ENCODE measurements around the gene IFITM5. TPM values are rescaled to one million over a fixed set of nuclear protein-coding genes. Genes with fewer than 3 reads are reported as not detected.
"Not testable (repeated sequence)": the region's sequence is repeated elsewhere in the genome, so short reads cannot be mapped to it uniquely, and the experiment has no call there.

Gene IFITM5
- total RNA-seq, 1 experiment from 2014 or later, result not detected

- in situ Hi-C loops (cut with HindIII; ENCODE audit: low pct_unique_long_range_greater_than_20kb, low sequenced_read_pairs), result no loop called here
- no peak for DNase-seq (ENCODE audit: low read depth)
Measured at GRCh38 chr11:289398-289711, 10.0 kb downstream of the IFITM5 start.

- in situ Hi-C loops (cut with HindIII; ENCODE audit: low pct_unique_long_range_greater_than_20kb, low sequenced_read_pairs), result no loop called here
- DNase-seq (ENCODE audit: low read depth), result no peak
Measured at GRCh38 chr11:288478-289397, 10.6 kb downstream of the IFITM5 start, which contains the start of gene PGGHG. Gene PGGHG (plus strand): TSS chr11:289126. CDS start chr11:289817, 691 bp downstream.

- no peak for DNase-seq (ENCODE audit: low read depth)
- in situ Hi-C loops (cut with HindIII; ENCODE audit: low pct_unique_long_range_greater_than_20kb, low sequenced_read_pairs), result no loop called here
Measured at GRCh38 chr11:287821-288477, 11.4 kb downstream of the IFITM5 start.

GRCh38 chr11:286977-287820, 12.1 kb downstream of the IFITM5 start:
- DNase-seq (ENCODE audit: low read depth); in situ Hi-C loops (cut with HindIII; ENCODE audit: low pct_unique_long_range_greater_than_20kb, low sequenced_read_pairs): not testable (repeated sequence)

GRCh38 chr11:285894-286220, 13.5 kb downstream of the IFITM5 start:
- in situ Hi-C loops (cut with HindIII; ENCODE audit: low pct_unique_long_range_greater_than_20kb, low sequenced_read_pairs), result no loop called here
- no peak for DNase-seq (ENCODE audit: low read depth)

- in situ Hi-C loops (cut with HindIII; ENCODE audit: low pct_unique_long_range_greater_than_20kb, low sequenced_read_pairs), result no loop called here
- no peak for DNase-seq (ENCODE audit: low read depth)
Measured at GRCh38 chr11:285021-285893, 14.1 kb downstream of the IFITM5 start.

- no peak for DNase-seq (ENCODE audit: low read depth)
- in situ Hi-C loops (cut with HindIII; ENCODE audit: low pct_unique_long_range_greater_than_20kb, low sequenced_read_pairs), result no loop called here
Measured at GRCh38 chr11:284105-285020, 15.0 kb downstream of the IFITM5 start.

- in situ Hi-C loops (cut with HindIII; ENCODE audit: low pct_unique_long_range_greater_than_20kb, low sequenced_read_pairs), result no loop called here
- no peak for DNase-seq (ENCODE audit: low read depth)
Measured at GRCh38 chr11:283405-284104, 15.8 kb downstream of the IFITM5 start.

GRCh38 chr11:282630-283360, 16.5 kb downstream of the IFITM5 start:
- no peak for DNase-seq (ENCODE audit: low read depth)
- in situ Hi-C loops (cut with HindIII; ENCODE audit: low pct_unique_long_range_greater_than_20kb, low sequenced_read_pairs), result no loop called here

GRCh38 chr11:282171-282570, 17.2 kb downstream of the IFITM5 start:
- in situ Hi-C loops (cut with HindIII; ENCODE audit: low pct_unique_long_range_greater_than_20kb, low sequenced_read_pairs), result no loop called here
- DNase-seq (ENCODE audit: low read depth), result no peak

- in situ Hi-C loops (cut with HindIII; ENCODE audit: low pct_unique_long_range_greater_than_20kb, low sequenced_read_pairs), result no loop called here
- DNase-seq (ENCODE audit: low read depth), result no peak
Measured at GRCh38 chr11:281486-282161, 17.7 kb downstream of the IFITM5 start.

GRCh38 chr11:280706-281485, 18.4 kb downstream of the IFITM5 start:
- no peak for DNase-seq (ENCODE audit: low read depth)
- in situ Hi-C loops (cut with HindIII; ENCODE audit: low pct_unique_long_range_greater_than_20kb, low sequenced_read_pairs), result no loop called here

- peak; percentile 70 for DNase-seq (ENCODE audit: low read depth)
- in situ Hi-C loops (cut with HindIII; ENCODE audit: low pct_unique_long_range_greater_than_20kb, low sequenced_read_pairs), result no loop called here
Measured at GRCh38 chr11:279966-280705, 19.2 kb downstream of the IFITM5 start.

All from Caki2 (cell line).